COLO829 (cell line): ENCODE results near the gene ZFP36L1.

Source experiments
- DNase-seq: peaks from one replicate; pipeline ENCODE4 v3.0.0; 2012; ENCODE audit warnings: low spot score

ZFP36L1 gene

GRCh38 chr14:68795597-68796417 is 2.9 kb upstream of the ZFP36L1 start:
- no peak for DNase-seq

GRCh38 chr14:68794851-68795596 is 2.2 kb upstream of the ZFP36L1 start:
- DNase-seq, result no peak

GRCh38 chr14:68794130-68794850 is 1.4 kb upstream of the ZFP36L1 start:
- no peak for DNase-seq

GRCh38 chr14:68793734-68794129 is 865 bp upstream of the ZFP36L1 start:
- no peak for DNase-seq

- no peak for DNase-seq
Measured at GRCh38 chr14:68792678-68792978, 239 bp downstream of the ZFP36L1 start.

- no peak for DNase-seq
Measured at GRCh38 chr14:68791902-68792677, 777 bp downstream of the ZFP36L1 start.

GRCh38 chr14:68791078-68791901 is 1.6 kb downstream of the ZFP36L1 start:
- no peak for DNase-seq

- no peak for DNase-seq
Measured at GRCh38 chr14:68790644-68791077, 2.2 kb downstream of the ZFP36L1 start.

GRCh38 chr14:68789821-68790643 is 2.8 kb downstream of the ZFP36L1 start:
- DNase-seq, result no peak

GRCh38 chr14:68788996-68789820 is 3.7 kb downstream of the ZFP36L1 start:
- DNase-seq, result peak; percentile 66

GRCh38 chr14:68788275-68788995 is 4.4 kb downstream of the ZFP36L1 start:
- DNase-seq, result no peak

GRCh38 chr14:68787092-68787992 is 5.5 kb downstream of the ZFP36L1 start:
- DNase-seq, result no peak

- DNase-seq, result no peak
Measured at GRCh38 chr14:68786491-68787091, 6.3 kb downstream of the ZFP36L1 start.

GRCh38 chr14:68785534-68786490 is 7.1 kb downstream of the ZFP36L1 start:
- no peak for DNase-seq

- no peak for DNase-seq
Measured at GRCh38 chr14:68784978-68785533, 7.8 kb downstream of the ZFP36L1 start.
